HepG2 (cell line): ENCODE data around the gene APOA1. TPM values are rescaled to one million over a fixed set of nuclear protein-coding genes. Genes with fewer than 3 reads are reported as not detected.

Experiments used
- ARNT2 ChIP-seq: sonication (generic); formaldehyde crosslinking; IDR thresholded peaks from 2 replicates; pipeline ENCODE4 v1.8.0; 2022; ENCODE audit warnings: mild to moderate bottlenecking, low read depth, missing genetic modification reagents, moderate library complexity
- BORCS8-MEF2B ChIP-seq: sonication (generic); formaldehyde crosslinking; IDR thresholded peaks from 2 replicates; pipeline ENCODE4 v1.8.0; 2022; ENCODE audit warnings: mild to moderate bottlenecking, missing genetic modification reagents
- FOSL2 ChIP-seq: sonication (generic); formaldehyde crosslinking; IDR thresholded peaks from 2 replicates; pipeline ENCODE4 v1.4.0; 2020; ENCODE audit warnings: missing genetic modification reagents
- HDAC1 ChIP-seq: sonication (generic); formaldehyde crosslinking; IDR thresholded peaks from 2 replicates; pipeline ENCODE4 v1.5.1; 2020; ENCODE audit warnings: mild to moderate bottlenecking, missing genetic modification reagents
- KLF13 ChIP-seq: sonication (generic); formaldehyde crosslinking; IDR thresholded peaks from 2 replicates; pipeline ENCODE4 v1.4.0; 2020; ENCODE audit warnings: mild to moderate bottlenecking, missing genetic modification reagents
- MBD4 ChIP-seq: IDR thresholded peaks from 2 replicates; pipeline ENCODE4 v1.6.1; 2012; ENCODE audit warnings: low read length, inconsistent platforms, borderline replicate concordance
- NCOA2 ChIP-seq: sonication (generic); formaldehyde crosslinking; IDR thresholded peaks from 2 replicates; pipeline ENCODE4 v1.8.0; 2022; ENCODE audit warnings: inconsistent platforms
- NFKBIZ ChIP-seq: IDR thresholded peaks from 2 replicates; pipeline ENCODE4 v1.6.1; 2018; ENCODE audit warnings: missing genetic modification reagents, missing compliant biosample characterization
- RBM22 ChIP-seq: fragments of 200-400 bp; formaldehyde crosslinking; optimal IDR thresholded peaks from 2 replicates; pipeline ENCODE3; 2017; ENCODE audit warnings: mild to moderate bottlenecking, low read length, moderate library complexity
- ZNF124 ChIP-seq: sonication (generic); formaldehyde crosslinking; IDR thresholded peaks from 2 replicates; pipeline ENCODE4 v1.4.0; 2020; ENCODE audit warnings: missing genetic modification reagents
- ZNF234 ChIP-seq: sonication (generic); formaldehyde crosslinking; conservative IDR thresholded peaks from 2 replicates; pipeline ENCODE4 v1.5.1; 2020; ENCODE audit warnings: mild to moderate bottlenecking, missing genetic modification reagents
- ZNF564 ChIP-seq: sonication (generic); formaldehyde crosslinking; IDR thresholded peaks from 2 replicates; pipeline ENCODE4 v1.8.1; 2023; ENCODE audit warnings: mild to moderate bottlenecking, missing genetic modification reagents
- polyA plus RNA-seq, 8 experiments: library from polyadenylated mRNA; depleted of rRNA in 3 of 8; stranded (reverse) in 7 of 8; unstranded in 1 of 8; fragments of >200 nt; fragmentation: Illumina TruSeq in 4 of 8; extraction: Trizol in 4 of 8; gene quantifications; 2 replicates each; pipeline versions ENCODE4 v1.2.1 to v1.2.3, GENCODE V29; 2011 to 2016; ENCODE audit warnings: low read depth in 4 of 8, missing spikeins in 1 of 8, mixed read lengths in 1 of 8; ENCODE audit not compliant: insufficient read depth in 1 of 8
- total RNA-seq, 5 experiments: library from RNA; depleted of rRNA; stranded (reverse); fragments of >200 nt; fragmentation: Illumina TruSeq; extraction: Trizol; gene quantifications; 2 replicates each; pipeline ENCODE4 v1.2.3, GENCODE V29; 2016; ENCODE audit warnings: low read depth in 1 of 5
- TF ChIP-seq, protein P1 (sequence below): sonication (generic); formaldehyde crosslinking; conservative IDR thresholded peaks from 2 replicates; pipeline ENCODE4 v1.4.0; 2020; ENCODE audit warnings: missing genetic modification reagents
- TF ChIP-seq, protein P2 (sequence below): IDR thresholded peaks from 2 replicates; pipeline ENCODE4 v1.6.1; 2016
- TF ChIP-seq, protein P3 (sequence below): sonication (generic); formaldehyde crosslinking; IDR thresholded peaks from 2 replicates; pipeline ENCODE4 v1.8.1; 2022; ENCODE audit warnings: low read depth, mild to moderate bottlenecking, missing genetic modification reagents
- TF ChIP-seq, protein P4 (sequence below): fragments of 450-650 bp; IDR thresholded peaks from 2 replicates; pipeline ENCODE4 v1.6.1; 2017; ENCODE audit warnings: mild to moderate bottlenecking
- TF ChIP-seq, protein P5 (sequence below): sonication (generic); formaldehyde crosslinking; IDR thresholded peaks from 2 replicates; pipeline ENCODE4 v1.4.0; 2020; ENCODE audit warnings: low read depth, missing genetic modification reagents

Gene APOA1
- total and polyA plus RNA-seq, 2 of the 13 experiments (the other 11 are each of a cell fraction or from before 2014, with no cell fraction given): 1,973 to 5,485 TPM

DNA sequence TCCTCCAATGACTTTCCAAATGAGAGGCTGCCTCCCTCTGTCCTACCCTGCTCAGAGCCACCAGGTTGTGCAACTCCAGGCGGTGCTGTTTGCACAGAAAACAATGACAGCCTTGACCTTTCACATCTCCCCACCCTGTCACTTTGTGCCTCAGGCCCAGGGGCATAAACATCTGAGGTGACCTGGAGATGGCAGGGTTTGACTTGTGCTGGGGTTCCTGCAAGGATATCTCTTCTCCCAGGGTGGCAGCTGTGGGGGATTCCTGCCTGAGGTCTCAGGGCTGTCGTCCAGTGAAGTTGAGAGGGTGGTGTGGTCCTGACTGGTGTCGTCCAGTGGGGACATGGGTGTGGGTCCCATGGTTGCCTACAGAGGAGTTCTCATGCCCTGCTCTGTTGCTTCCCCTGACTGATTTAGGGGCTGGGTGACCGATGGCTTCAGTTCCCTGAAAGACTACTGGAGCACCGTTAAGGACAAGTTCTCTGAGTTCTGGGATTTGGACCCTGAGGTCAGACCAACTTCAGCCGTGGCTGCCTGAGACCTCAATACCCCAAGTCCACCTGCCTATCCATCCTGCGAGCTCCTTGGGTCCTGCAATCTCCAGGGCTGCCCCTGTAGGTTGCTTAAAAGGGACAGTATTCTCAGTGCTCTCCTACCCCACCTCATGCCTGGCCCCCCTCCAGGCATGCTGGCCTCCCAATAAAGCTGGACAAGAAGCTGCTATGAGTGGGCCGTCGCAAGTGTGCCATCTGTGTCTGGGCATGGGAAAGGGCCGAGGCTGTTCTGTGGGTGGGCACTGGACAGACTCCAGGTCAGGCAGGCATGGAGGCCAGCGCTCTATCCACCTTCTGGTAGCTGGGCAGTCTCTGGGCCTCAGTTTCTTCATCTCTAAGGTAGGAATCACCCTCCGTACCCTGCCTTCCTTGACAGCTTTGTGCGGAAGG, 4.8 kb downstream of the APOA1 start (continued):
- TF ChIP-seq, protein P1, sequence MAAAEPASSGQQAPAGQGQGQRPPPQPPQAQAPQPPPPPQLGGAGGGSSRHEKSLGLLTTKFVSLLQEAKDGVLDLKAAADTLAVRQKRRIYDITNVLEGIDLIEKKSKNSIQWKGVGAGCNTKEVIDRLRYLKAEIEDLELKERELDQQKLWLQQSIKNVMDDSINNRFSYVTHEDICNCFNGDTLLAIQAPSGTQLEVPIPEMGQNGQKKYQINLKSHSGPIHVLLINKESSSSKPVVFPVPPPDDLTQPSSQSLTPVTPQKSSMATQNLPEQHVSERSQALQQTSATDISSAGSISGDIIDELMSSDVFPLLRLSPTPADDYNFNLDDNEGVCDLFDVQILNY (CRISPR knock-in tag): no peak
- TF ChIP-seq ZNF234 (CRISPR knock-in tag): no peak
- TF ChIP-seq, protein P2, sequence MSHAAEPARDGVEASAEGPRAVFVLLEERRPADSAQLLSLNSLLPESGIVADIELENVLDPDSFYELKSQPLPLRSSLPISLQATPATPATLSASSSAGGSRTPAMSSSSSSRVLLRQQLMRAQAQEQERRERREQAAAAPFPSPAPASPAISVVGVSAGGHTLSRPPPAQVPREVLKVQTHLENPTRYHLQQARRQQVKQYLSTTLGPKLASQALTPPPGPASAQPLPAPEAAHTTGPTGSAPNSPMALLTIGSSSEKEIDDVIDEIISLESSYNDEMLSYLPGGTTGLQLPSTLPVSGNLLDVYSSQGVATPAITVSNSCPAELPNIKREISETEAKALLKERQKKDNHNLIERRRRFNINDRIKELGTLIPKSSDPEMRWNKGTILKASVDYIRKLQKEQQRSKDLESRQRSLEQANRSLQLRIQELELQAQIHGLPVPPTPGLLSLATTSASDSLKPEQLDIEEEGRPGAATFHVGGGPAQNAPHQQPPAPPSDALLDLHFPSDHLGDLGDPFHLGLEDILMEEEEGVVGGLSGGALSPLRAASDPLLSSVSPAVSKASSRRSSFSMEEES (CRISPR knock-in tag): peak; percentile 90
- TF ChIP-seq, protein P3, sequence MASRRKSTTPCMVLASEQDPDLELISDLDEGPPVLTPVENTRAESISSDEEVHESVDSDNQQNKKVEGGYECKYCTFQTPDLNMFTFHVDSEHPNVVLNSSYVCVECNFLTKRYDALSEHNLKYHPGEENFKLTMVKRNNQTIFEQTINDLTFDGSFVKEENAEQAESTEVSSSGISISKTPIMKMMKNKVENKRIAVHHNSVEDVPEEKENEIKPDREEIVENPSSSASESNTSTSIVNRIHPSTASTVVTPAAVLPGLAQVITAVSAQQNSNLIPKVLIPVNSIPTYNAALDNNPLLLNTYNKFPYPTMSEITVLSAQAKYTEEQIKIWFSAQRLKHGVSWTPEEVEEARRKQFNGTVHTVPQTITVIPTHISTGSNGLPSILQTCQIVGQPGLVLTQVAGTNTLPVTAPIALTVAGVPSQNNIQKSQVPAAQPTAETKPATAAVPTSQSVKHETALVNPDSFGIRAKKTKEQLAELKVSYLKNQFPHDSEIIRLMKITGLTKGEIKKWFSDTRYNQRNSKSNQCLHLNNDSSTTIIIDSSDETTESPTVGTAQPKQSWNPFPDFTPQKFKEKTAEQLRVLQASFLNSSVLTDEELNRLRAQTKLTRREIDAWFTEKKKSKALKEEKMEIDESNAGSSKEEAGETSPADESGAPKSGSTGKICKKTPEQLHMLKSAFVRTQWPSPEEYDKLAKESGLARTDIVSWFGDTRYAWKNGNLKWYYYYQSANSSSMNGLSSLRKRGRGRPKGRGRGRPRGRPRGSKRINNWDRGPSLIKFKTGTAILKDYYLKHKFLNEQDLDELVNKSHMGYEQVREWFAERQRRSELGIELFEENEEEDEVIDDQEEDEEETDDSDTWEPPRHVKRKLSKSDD (CRISPR knock-in tag): peak; percentile 73; the same call in 1 of the 2 replicates
- TF ChIP-seq NCOA2 (CRISPR knock-in tag): peak; percentile 99
- TF ChIP-seq ZNF124 (CRISPR knock-in tag): peak; percentile 91
- TF ChIP-seq HDAC1 (CRISPR knock-in tag): peak; percentile 99
- TF ChIP-seq ARNT2: peak; percentile 71
- TF ChIP-seq FOSL2 (CRISPR knock-in tag): peak; percentile 90
- TF ChIP-seq BORCS8-MEF2B (CRISPR knock-in tag): peak; percentile 93
- 0 out of 2 replicates have a peak, but pooled peaks have one; percentile 78 for TF ChIP-seq ZNF564 (CRISPR knock-in tag)
- TF ChIP-seq, protein P4, sequence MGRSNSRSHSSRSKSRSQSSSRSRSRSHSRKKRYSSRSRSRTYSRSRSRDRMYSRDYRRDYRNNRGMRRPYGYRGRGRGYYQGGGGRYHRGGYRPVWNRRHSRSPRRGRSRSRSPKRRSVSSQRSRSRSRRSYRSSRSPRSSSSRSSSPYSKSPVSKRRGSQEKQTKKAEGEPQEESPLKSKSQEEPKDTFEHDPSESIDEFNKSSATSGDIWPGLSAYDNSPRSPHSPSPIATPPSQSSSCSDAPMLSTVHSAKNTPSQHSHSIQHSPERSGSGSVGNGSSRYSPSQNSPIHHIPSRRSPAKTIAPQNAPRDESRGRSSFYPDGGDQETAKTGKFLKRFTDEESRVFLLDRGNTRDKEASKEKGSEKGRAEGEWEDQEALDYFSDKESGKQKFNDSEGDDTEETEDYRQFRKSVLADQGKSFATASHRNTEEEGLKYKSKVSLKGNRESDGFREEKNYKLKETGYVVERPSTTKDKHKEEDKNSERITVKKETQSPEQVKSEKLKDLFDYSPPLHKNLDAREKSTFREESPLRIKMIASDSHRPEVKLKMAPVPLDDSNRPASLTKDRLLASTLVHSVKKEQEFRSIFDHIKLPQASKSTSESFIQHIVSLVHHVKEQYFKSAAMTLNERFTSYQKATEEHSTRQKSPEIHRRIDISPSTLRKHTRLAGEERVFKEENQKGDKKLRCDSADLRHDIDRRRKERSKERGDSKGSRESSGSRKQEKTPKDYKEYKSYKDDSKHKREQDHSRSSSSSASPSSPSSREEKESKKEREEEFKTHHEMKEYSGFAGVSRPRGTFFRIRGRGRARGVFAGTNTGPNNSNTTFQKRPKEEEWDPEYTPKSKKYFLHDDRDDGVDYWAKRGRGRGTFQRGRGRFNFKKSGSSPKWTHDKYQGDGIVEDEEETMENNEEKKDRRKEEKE: no peak
- no peak for TF ChIP-seq MBD4
- TF ChIP-seq NFKBIZ (CRISPR knock-in tag): peak; percentile 95
- no peak for TF ChIP-seq KLF13 (CRISPR knock-in tag)
- TF ChIP-seq RBM22: no peak
- TF ChIP-seq, protein P5, sequence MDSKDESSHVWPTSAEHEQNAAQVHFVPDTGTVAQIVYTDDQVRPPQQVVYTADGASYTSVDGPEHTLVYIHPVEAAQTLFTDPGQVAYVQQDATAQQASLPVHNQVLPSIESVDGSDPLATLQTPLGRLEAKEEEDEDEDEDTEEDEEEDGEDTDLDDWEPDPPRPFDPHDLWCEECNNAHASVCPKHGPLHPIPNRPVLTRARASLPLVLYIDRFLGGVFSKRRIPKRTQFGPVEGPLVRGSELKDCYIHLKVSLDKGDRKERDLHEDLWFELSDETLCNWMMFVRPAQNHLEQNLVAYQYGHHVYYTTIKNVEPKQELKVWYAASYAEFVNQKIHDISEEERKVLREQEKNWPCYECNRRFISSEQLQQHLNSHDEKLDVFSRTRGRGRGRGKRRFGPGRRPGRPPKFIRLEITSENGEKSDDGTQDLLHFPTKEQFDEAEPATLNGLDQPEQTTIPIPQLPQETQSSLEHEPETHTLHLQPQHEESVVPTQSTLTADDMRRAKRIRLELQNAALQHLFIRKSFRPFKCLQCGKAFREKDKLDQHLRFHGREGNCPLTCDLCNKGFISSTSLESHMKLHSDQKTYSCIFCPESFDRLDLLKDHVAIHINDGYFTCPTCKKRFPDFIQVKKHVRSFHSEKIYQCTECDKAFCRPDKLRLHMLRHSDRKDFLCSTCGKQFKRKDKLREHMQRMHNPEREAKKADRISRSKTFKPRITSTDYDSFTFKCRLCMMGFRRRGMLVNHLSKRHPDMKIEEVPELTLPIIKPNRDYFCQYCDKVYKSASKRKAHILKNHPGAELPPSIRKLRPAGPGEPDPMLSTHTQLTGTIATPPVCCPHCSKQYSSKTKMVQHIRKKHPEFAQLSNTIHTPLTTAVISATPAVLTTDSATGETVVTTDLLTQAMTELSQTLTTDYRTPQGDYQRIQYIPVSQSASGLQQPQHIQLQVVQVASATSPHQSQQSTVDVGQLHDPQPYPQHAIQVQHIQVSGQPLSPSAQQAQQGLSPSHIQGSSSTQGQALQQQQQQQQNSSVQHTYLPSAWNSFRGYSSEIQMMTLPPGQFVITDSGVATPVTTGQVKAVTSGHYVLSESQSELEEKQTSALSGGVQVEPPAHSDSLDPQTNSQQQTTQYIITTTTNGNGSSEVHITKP (CRISPR knock-in tag): peak; percentile 80
